Peyer's patch (tissue), 4 donors: Measurements from ENCODE around the gene IKBKE. TPM values are rescaled to one million over a fixed set of nuclear protein-coding genes. Genes with fewer than 3 reads are reported as not detected.

Experiments
- DNase-seq, 3 donors: peaks; one replicate each; pipeline ENCODE4 v3.0.0-alpha.2; 2017 to 2019
- H3K27ac ChIP-seq, 4 donors: fragments of 200-600 bp; sonication (generic); one replicate each; pipeline ENCODE4 v1.5.1; 2016 to 2019
- H3K27me3 ChIP-seq, 2 donors: fragments of 200-600 bp; sonication (generic); one replicate each; pipeline ENCODE4 v1.5.1; 2019
- H3K36me3 ChIP-seq, 3 donors: fragments of 200-600 bp; sonication (generic); one replicate each; pipeline ENCODE4 v1.5.1; 2016 to 2019
- H3K4me1 ChIP-seq, 4 donors: fragments of 200-600 bp; sonication (generic); one replicate each; pipeline ENCODE4 v1.5.1; 2016 to 2019
- H3K4me3 ChIP-seq, 4 donors: fragments of 200-600 bp; sonication (generic); 1 replicate in 3 of 4; 2 replicates in 1 of 4; pipeline ENCODE4 v1.5.1; 2016 to 2019; ENCODE audit warnings: mild to moderate bottlenecking in 1 of 4
- H3K9me3 ChIP-seq, 4 donors: fragments of 200-600 bp; sonication (generic); one replicate each; pipeline ENCODE4 v1.5.1; 2016 to 2019; ENCODE audit warnings: mild to moderate bottlenecking in 1 of 4
- POLR2A ChIP-seq, 2 donors: fragments of 450-650 bp; IDR thresholded peaks; one replicate each; pipeline ENCODE4 v1.5.1; 2017; ENCODE audit warnings: antibody characterized with exemption in 2 of 2, mild to moderate bottlenecking in 2 of 2, moderate library complexity in 2 of 2
- total RNA-seq, 4 donors: library from RNA; depleted of rRNA; stranded (reverse); fragments of >200 nt; gene quantifications; one replicate each; pipeline ENCODE4 v1.1.0, GENCODE V29; 2016
- TF ChIP-seq, protein P1 (sequence below), 6 experiments: fragments of 450-650 bp in 4 of 6; fragments of 200-600 bp in 2 of 6; sonication (generic) in 1 of 6; IDR thresholded peaks; one replicate each; pipeline ENCODE4 v1.5.1; 2017 to 2019; ENCODE audit warnings: antibody characterized with exemption in 6 of 6, mild to moderate bottlenecking in 3 of 6, moderate library complexity in 1 of 6

The IKBKE gene
- total RNA-seq, 4 donors from 2014 or later: 5.6 to 31.4 (median 17.5) TPM

GRCh38 chr1:206511362-206512057 lies 41.2 kb downstream of the IKBKE start:
- Histone ChIP-seq H3K27me3 (peaks cover 0 to 14% of the 10 kb centered on the region in 2 donors), H3K36me3 (no peaks in the 10 kb centered on the region), H3K4me1 (peaks cover 0 to 44% (median 10%) of the 10 kb centered on the region in 4 donors), H3K4me3 (no peak overlapping the region), H3K9me3 (no peaks in the 10 kb centered on the region), H3K27ac (peak overlapping the region in 2 of 4 donors; percentile 26 to 46)
- DNase-seq: peak in 1 of 3 donors; percentile 10
- TF ChIP-seq, protein P1, sequence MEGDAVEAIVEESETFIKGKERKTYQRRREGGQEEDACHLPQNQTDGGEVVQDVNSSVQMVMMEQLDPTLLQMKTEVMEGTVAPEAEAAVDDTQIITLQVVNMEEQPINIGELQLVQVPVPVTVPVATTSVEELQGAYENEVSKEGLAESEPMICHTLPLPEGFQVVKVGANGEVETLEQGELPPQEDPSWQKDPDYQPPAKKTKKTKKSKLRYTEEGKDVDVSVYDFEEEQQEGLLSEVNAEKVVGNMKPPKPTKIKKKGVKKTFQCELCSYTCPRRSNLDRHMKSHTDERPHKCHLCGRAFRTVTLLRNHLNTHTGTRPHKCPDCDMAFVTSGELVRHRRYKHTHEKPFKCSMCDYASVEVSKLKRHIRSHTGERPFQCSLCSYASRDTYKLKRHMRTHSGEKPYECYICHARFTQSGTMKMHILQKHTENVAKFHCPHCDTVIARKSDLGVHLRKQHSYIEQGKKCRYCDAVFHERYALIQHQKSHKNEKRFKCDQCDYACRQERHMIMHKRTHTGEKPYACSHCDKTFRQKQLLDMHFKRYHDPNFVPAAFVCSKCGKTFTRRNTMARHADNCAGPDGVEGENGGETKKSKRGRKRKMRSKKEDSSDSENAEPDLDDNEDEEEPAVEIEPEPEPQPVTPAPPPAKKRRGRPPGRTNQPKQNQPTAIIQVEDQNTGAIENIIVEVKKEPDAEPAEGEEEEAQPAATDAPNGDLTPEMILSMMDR (IDR thresholded peaks at IDR 0.05): no peak
- TF ChIP-seq POLR2A (IDR thresholded peaks at IDR 0.05): no peak

GRCh38 chr1:206512058-206512850 lies 42.0 kb downstream of the IKBKE start:
- Histone ChIP-seq H3K4me1 (peaks cover 0 to 38% (median 6%) of the 10 kb centered on the region in 4 donors), H3K9me3 (no peaks in the 10 kb centered on the region), H3K36me3 (no peaks in the 10 kb centered on the region), H3K4me3 (no peak overlapping the region), H3K27ac (peak overlapping the region in 3 of 4 donors; percentile 15 to 46 (median 26)), H3K27me3 (peaks cover 0 to 14% of the 10 kb centered on the region in 2 donors)
- DNase-seq: peak in 1 of 3 donors; percentile 21
- TF ChIP-seq, protein P1 (IDR thresholded peaks at IDR 0.05): no peak
- TF ChIP-seq POLR2A (IDR thresholded peaks at IDR 0.05): no peak

GRCh38 chr1:206512851-206513180 lies 42.5 kb downstream of the IKBKE start:
- no peak overlapping the region for H3K4me3 ChIP-seq
- peaks cover 0 to 10% of the 10 kb centered on the region in 2 donors for H3K27me3 ChIP-seq
- DNase-seq: no peak
- TF ChIP-seq, protein P1 (IDR thresholded peaks at IDR 0.05): no peak
- TF ChIP-seq POLR2A (IDR thresholded peaks at IDR 0.05): no peak
- H3K9me3 ChIP-seq: no peaks in the 10 kb centered on the region
- peak overlapping the region in 2 of 4 donors; percentile 14 to 15 for H3K27ac ChIP-seq
- H3K36me3 ChIP-seq: no peaks in the 10 kb centered on the region
- H3K4me1 ChIP-seq: peaks cover 0 to 33% (median 4%) of the 10 kb centered on the region in 4 donors

DNA sequence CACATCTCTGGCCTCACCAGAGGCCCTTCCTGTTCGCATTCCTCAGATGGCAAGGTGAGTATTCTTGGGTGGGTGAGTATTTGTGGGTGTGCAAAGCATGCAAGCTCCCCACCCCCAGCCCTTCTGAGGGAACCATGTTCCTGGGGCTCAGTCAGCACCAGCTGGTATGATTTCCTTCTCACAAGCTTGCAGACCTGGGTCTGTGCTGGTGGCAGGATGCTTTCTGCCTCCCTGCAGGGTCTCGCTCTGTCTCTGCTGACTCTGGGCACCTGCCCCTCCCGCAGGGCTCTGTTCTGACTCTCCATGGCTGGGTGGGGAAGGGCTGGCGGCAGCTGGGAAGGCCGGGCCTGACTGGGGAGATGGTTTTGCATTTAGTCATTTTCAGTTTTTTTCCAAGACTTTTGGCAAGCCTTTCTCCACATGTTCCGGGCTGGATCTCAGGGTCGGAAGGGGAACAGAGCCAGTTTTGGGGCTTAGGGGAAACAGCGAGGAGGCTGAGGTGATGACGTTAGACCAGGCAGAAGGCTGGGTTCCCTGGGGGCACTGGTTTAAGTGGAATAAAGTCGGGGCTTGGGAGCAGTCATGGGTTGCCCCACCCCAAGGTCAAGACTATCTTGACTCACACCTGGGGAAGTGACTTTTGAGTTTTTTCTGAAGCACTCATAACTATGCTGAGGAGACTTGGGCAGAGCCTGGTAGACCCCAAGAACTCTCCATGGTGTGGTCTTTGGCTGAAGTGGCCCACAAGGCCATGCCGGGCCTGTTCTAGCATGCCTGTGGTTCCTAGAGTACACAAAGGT lies 43.2 kb downstream of the IKBKE start:
- no peaks in the 10 kb centered on the region for H3K36me3 ChIP-seq
- H3K4me1 ChIP-seq: peaks cover 0 to 26% (median 0%) of the 10 kb centered on the region in 4 donors
- no peak overlapping the region for H3K4me3 ChIP-seq
- no peaks in the 10 kb centered on the region for H3K9me3 ChIP-seq
- no peak for TF ChIP-seq POLR2A (IDR thresholded peaks at IDR 0.05)
- DNase-seq: peak; percentile 24 to 56 (median 50)
- peaks cover 0 to 3% of the 10 kb centered on the region in 2 donors for H3K27me3 ChIP-seq
- H3K27ac ChIP-seq: peak overlapping the region in 3 of 4 donors; percentile 14 to 52 (median 50)

DNA sequence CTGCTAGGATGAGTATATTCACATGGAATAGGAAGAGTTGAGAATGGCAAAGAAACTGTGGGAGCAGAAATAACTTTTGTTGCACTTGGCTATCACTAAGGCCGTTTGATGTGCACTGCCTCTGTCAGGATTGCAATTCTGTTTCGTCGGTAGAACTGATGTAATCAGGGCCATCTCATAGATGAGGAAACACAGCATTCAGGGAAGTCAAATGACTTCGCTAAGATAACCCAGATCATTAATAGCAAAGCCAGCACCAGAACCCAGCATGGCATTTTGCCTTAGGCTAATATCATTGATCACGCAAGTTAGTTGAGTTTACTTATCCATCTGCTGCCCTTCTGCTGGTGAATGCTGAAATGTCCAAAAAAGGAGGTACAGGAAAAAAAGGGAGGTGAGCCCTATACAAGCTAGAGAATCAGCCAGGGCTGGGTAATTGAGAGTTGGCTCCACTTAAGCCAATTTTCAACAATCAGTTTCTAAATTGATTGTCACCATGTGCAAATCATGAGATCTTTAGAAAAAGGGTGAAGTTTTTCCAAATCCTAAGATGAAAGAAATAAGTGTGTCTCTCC lies 44.6 kb downstream of the IKBKE start:
- Histone ChIP-seq H3K27ac (no peak overlapping the region), H3K36me3 (no peaks in the 10 kb centered on the region), H3K4me3 (no peak overlapping the region), H3K9me3 (no peaks in the 10 kb centered on the region), H3K4me1 (peaks cover 0 to 19% (median 0%) of the 10 kb centered on the region in 4 donors), H3K27me3 (no peaks in the 10 kb centered on the region)
- DNase-seq: no peak
- TF ChIP-seq, protein P1 (IDR thresholded peaks at IDR 0.05): no peak
- TF ChIP-seq POLR2A (IDR thresholded peaks at IDR 0.05): no peak
